Keratinocyte (primary cell): ENCODE results near the gene CTXN1.

ENCODE experiments used
- CTCF ChIP-seq, 3 experiments: IDR thresholded peaks in 1 of 3; conservative IDR thresholded peaks in 1 of 3; optimal IDR thresholded peaks in 1 of 3; 2 replicates in 2 of 3; 3 replicates in 1 of 3; pipeline versions ENCODE3 to v1.5.1; 2011; ENCODE audit warnings: low read length in 3 of 3, mild to moderate bottlenecking in 3 of 3, moderate library complexity in 2 of 3, control low read depth in 1 of 3, inconsistent platforms in 1 of 3; ENCODE audit not compliant: insufficient read depth in 2 of 3; ENCODE audit errors: extremely low read depth in 1 of 3
- EZH2 ChIP-seq: IDR thresholded peaks from one replicate; pipeline ENCODE4 v1.6.1; 2012; ENCODE audit warnings: inconsistent platforms, mild to moderate bottlenecking, low read length, moderate library complexity

DNA sequence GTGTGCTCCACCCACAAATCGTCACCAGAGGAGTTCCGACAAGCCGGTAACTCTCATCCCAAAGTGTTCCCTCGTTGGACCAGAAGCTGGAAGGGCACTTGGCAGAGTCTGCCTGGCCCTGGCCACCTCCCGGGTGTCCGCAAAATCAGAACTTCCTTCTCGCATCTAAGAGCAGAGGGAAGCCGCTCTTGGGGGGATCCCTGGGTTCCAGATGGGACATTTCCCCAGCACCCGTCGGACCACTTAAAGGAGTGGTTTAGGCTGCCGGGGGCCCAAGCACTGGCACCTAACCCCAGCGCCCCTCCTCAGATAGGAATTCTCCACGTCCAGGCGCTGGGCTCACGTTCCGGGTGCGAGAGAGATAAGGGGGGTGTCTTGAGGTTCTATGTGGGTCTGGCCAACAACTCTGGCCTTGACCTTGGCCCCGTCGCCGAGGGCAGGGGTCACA is 23.1 kb downstream of the CTXN1 start:
- TF ChIP-seq CTCF (optimal IDR thresholded peaks at IDR 0.05 in 1 of 3, IDR thresholded peaks at IDR 0.05 in 1 of 3, conservative IDR thresholded peaks at IDR 0.05 in 1 of 3; ENCODE audit: extremely low read depth in 1 of 3, insufficient read depth in 2 of 3, low read length in 3 of 3) (no peak), EZH2 (no peak)
